PC-9 (cell line): ENCODE results near the gene CPED1. TPM values are rescaled to one million over a fixed set of nuclear protein-coding genes. Genes with fewer than 3 reads are reported as not detected.
A peak's percentile ranks its signal among the peaks of the same experiment; 100 is the strongest.

Experiments used
- BruUV-seq: library from RNA; stranded (reverse); fragments of 400-500 nt; replicated peaks from 2 replicates; lab custom pipeline; 2021; lab: Mats Ljungman, UMichigan
- CTCF ChIA-PET: fragments of 300-600 bp; sonication (Branson Sonifier 250); formaldehyde crosslinking; loops from one replicate; lab custom pipeline; 2022; ENCODE audit warnings: antibody characterized with exemption; lab: Charles Lee
- POLR2A ChIA-PET: fragments of 300-600 bp; sonication (Branson Sonifier 250); formaldehyde crosslinking; loops from one replicate; lab custom pipeline; 2022; ENCODE audit warnings: antibody characterized with exemption; ENCODE audit not compliant: unreplicated experiment; lab: Charles Lee
- DNase-seq, 2 experiments: peaks; one replicate each; pipeline versions ENCODE4 v3.0.0 to v3.0.0-alpha.2; 2015 to 2022; ENCODE audit warnings: mixed read lengths in 1 of 2
- H2AFZ ChIP-seq: fragments of 200-600 bp; sonication (generic); 2 replicates; pipeline ENCODE4 v1.8.1; 2017; ENCODE audit warnings: antibody characterized with exemption
- H3F3A ChIP-seq: fragments of 200-600 bp; sonication (generic); 2 replicates; pipeline ENCODE4 v1.8.1; 2017; ENCODE audit warnings: antibody characterized with exemption, mild to moderate bottlenecking, low read depth; ENCODE audit not compliant: insufficient read depth
- H3K27ac ChIP-seq: fragments of 200-600 bp; sonication (generic); 2 replicates; pipeline ENCODE4 v1.6.1; 2016; ENCODE audit warnings: mixed run types
- H3K27me3 ChIP-seq: fragments of 200-600 bp; sonication (generic); 2 replicates; pipeline ENCODE4 v1.6.1; 2016; ENCODE audit warnings: low read depth, mixed run types; ENCODE audit not compliant: insufficient read depth
- H3K36me3 ChIP-seq: fragments of 200-600 bp; sonication (generic); 2 replicates; pipeline ENCODE4 v1.6.1; 2016; ENCODE audit warnings: low read depth, mixed run types
- H3K4me1 ChIP-seq: fragments of 200-600 bp; sonication (generic); replicated peaks from 2 replicates; pipeline ENCODE4 v1.6.1; 2016; ENCODE audit warnings: mixed run types; ENCODE audit not compliant: insufficient read depth
- H3K4me2 ChIP-seq: fragments of 200-600 bp; sonication (generic); 2 replicates; pipeline ENCODE4 v1.6.1; 2017; ENCODE audit warnings: mixed run types
- H3K4me3 ChIP-seq: fragments of 200-600 bp; sonication (generic); 2 replicates; pipeline ENCODE4 v1.6.1; 2016; ENCODE audit warnings: mixed run types
- H3K79me2 ChIP-seq: fragments of 200-600 bp; sonication (generic); 2 replicates; pipeline ENCODE4 v1.6.1; 2017; ENCODE audit warnings: low read depth, mixed run types
- H3K9me2 ChIP-seq: fragments of 200-600 bp; sonication (generic); 2 replicates; pipeline ENCODE4 v1.8.1; 2017; ENCODE audit warnings: mild to moderate bottlenecking; ENCODE audit not compliant: insufficient read depth
- H3K9me3 ChIP-seq: fragments of 200-600 bp; sonication (generic); 2 replicates; pipeline ENCODE4 v1.8.1; 2016; ENCODE audit warnings: low read depth; ENCODE audit not compliant: insufficient read depth
- H4K20me1 ChIP-seq: fragments of 200-600 bp; sonication (generic); 2 replicates; pipeline ENCODE4 v1.8.1; 2017; ENCODE audit not compliant: insufficient read depth
- CTCF ChIP-seq: fragments of 200-600 bp; sonication (generic); conservative IDR thresholded peaks from 2 replicates; pipeline ENCODE4 v1.6.1; 2017; ENCODE audit warnings: mixed run types, antibody characterized with exemption, mild to moderate bottlenecking, moderate library complexity
- EZH2 ChIP-seq: fragments of 200-600 bp; sonication (generic); IDR thresholded peaks from 2 replicates; pipeline ENCODE4 v1.8.0; 2017; ENCODE audit warnings: antibody characterized with exemption, low read depth
- intact Hi-C: fragments of 100-400 bp; cut with micrococcal nuclease; formaldehyde crosslinking; loops from one replicate; pipeline ENCODE4 v1.10.0; 2022; ENCODE audit not compliant: unreplicated experiment
- total RNA-seq: library from RNA; stranded (reverse); gene quantifications from 2 replicates; pipeline ENCODE4 v1.2.3, GENCODE V29; 2021

CPED1 gene
- total RNA-seq, 1 experiment from 2014 or later = 2.4 TPM

DNA sequence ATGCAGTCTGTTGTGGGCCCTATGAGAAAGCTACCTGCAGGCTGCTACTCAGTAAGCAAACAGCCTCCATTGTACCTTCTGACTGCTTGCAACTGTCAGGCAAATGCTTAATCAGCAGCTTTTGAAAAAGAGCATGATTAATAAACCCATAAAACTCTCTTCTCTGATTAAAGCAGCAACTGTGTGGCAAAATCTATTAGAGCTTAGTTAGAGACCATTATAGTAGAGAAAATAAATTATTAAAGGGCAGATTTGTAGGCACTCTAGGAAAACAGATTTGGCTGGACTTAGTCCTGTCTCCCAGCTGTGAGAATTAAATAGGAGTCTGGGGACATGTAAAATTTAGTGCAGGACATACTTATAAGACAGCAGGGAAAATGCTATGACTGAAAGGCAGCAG is 207.8 kb downstream of the CPED1 start:
- Histone ChIP-seq H3K79me2 (no peaks in the 10 kb centered on the region), H3K36me3 (no peaks in the 10 kb centered on the region), H3K4me1 (no peaks in the 10 kb centered on the region), H3F3A (no peaks in the 10 kb centered on the region), H3K4me3 (no peak overlapping the region), H4K20me1 (no peaks in the 10 kb centered on the region), H3K27ac (no peak overlapping the region), H3K9me2 (no peaks in the 10 kb centered on the region), H3K27me3 (no peaks in the 10 kb centered on the region), H2AFZ (no peak overlapping the region), H3K9me3 (peaks cover 8% of the 10 kb centered on the region; the same call in 1 of the 2 replicates), H3K4me2 (no peak overlapping the region)
- no TSS peak for BruUV-seq
- intact Hi-C loops = no loop called here
- DNase-seq = no peak
- CTCF ChIA-PET = interaction anchor here (0.6 kb wide), 1 partner anchor 73 kb away, joined by 3 read pairs; no protein-coding TSS in a partner anchor
- POLR2A ChIA-PET = no interaction called here
- TF ChIP-seq EZH2 (no peak), CTCF (no peak)

DNA sequence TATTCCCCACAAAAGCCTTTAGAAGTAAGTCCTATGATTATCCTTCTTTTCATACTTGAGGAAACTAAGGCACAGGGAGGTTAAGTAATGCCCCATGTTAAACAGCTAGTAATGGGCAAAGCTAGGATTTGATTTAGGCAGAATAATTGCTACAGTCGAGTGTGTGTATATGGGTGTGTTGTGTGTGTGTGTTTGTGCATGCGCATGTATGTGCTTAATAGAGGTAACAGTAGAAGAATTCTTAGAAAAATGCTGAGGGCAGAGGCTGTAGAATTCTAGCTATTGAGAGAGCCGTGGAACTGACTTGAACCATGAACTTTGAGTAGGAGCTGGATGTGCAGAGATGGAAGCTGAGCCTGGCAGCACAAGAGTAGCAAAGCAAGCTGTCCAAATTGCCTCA is 208.9 kb downstream of the CPED1 start:
- Histone ChIP-seq H3K4me3 (no peak overlapping the region), H4K20me1 (no peaks in the 10 kb centered on the region), H3F3A (no peaks in the 10 kb centered on the region), H3K79me2 (no peaks in the 10 kb centered on the region), H3K27ac (no peak overlapping the region), H3K36me3 (no peaks in the 10 kb centered on the region), H2AFZ (no peak overlapping the region), H3K9me2 (no peaks in the 10 kb centered on the region), H3K9me3 (peaks cover 8% of the 10 kb centered on the region; the same call in 1 of the 2 replicates), H3K4me2 (no peak overlapping the region), H3K4me1 (no peaks in the 10 kb centered on the region), H3K27me3 (no peaks in the 10 kb centered on the region)
- intact Hi-C loops = no loop called here
- no TSS peak for BruUV-seq
- DNase-seq = no peak
- ChIA-PET POLR2A (interaction anchor here (0.6 kb wide), 1 partner anchor 11 kb away, joined by 3 read pairs; no protein-coding TSS in a partner anchor), CTCF (interaction anchor here (0.6 kb wide), 1 partner anchor 48 kb away, joined by 7 read pairs; no protein-coding TSS in a partner anchor)
- TF ChIP-seq CTCF = no peak
- no peak for TF ChIP-seq EZH2

- DNase-seq = no peak
- Histone ChIP-seq H3K9me2 (no peaks in the 10 kb centered on the region), H4K20me1 (no peaks in the 10 kb centered on the region), H3K36me3 (no peaks in the 10 kb centered on the region), H2AFZ (peak overlapping the region; percentile 66; the same call in 1 of the 2 replicates), H3K27ac (no peak overlapping the region), H3K79me2 (no peaks in the 10 kb centered on the region), H3K4me1 (no peaks in the 10 kb centered on the region), H3K4me2 (no peak overlapping the region), H3F3A (no peaks in the 10 kb centered on the region), H3K27me3 (no peaks in the 10 kb centered on the region), H3K9me3 (peaks cover 8% of the 10 kb centered on the region; the same call in 1 of the 2 replicates), H3K4me3 (no peak overlapping the region)
- ChIA-PET POLR2A (no interaction called here), CTCF (no interaction called here)
- TF ChIP-seq EZH2 (no peak), CTCF (no peak)
- BruUV-seq = no TSS peak
- intact Hi-C loops = no loop called here
Observed at GRCh38 chr7:121198502-121198901, 210.0 kb downstream of the CPED1 start.
